PC-3 (cell line): ENCODE results near the gene SEMA3C.

Experiments used
- CTCF ChIP-seq: fragments of 300-600 bp; sonication (generic); conservative IDR thresholded peaks from 2 replicates; pipeline ENCODE4 v1.5.1; 2017; ENCODE audit warnings: antibody characterized with exemption, low read depth, mild to moderate bottlenecking, low read length
- EZH2 ChIP-seq: fragments of 300-600 bp; sonication (generic); IDR thresholded peaks from one replicate; pipeline ENCODE4 v1.6.1; 2017; ENCODE audit warnings: antibody characterized with exemption, mild to moderate bottlenecking, low read length; ENCODE audit not compliant: unreplicated experiment

GRCh38 chr7:80870813-80871212 is 48.0 kb downstream of the SEMA3C start:
- TF ChIP-seq EZH2, result no peak
- TF ChIP-seq CTCF, result no peak
